ENCODE measurements around the gene PEPD. TPM values are rescaled to one million over a fixed set of nuclear protein-coding genes. Genes with fewer than 3 reads are reported as not detected.

The PEPD gene
- total RNA-seq, 2 donors from 2014 or later: 18.7 to 25.7 TPM

- Mint-ChIP-seq H3K27me3 (no peaks in the 10 kb centered on the region), H3K36me3 (no peaks in the 10 kb centered on the region), H3K9me3 (no peaks in the 10 kb centered on the region), H3K4me3 (no peak overlapping the region), H3K4me1 (ENCODE audit: low read depth in 2 of 2) (peaks cover 0 to 2% of the 10 kb centered on the region in 2 donors), H3K27ac (no peak overlapping the region)
- DNase-seq (ENCODE audit: low spot score) (no peak), ATAC-seq (no peak)
These were observed 112.8 kb downstream of the PEPD start for GRCh38 chr19:33408538-33409434.

DNA sequence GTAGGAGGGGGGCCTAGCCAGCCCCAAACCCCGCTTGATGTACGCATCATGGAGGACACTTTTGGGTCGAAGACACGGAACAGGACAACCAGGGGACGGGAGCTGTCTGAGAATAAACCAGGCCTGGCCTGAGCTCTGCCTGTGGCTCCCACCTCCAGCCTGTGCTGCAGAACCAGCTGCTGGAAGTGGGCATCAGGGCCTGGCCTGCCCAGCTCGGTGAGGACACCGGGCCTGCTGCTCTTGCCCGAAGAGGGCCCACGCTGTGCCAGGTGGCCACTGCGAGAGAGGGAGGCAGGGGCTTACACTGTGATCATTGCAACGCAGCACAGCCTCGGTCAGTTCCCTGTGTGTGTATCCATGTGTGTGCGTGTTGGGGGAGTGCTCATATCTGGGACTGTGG is 113.5 kb downstream of the PEPD start:
- Mint-ChIP-seq H3K27me3 (no peaks in the 10 kb centered on the region), H3K4me1 (ENCODE audit: low read depth in 2 of 2) (peaks cover 0 to 2% of the 10 kb centered on the region in 2 donors), H3K4me3 (no peak overlapping the region), H3K27ac (no peak overlapping the region), H3K9me3 (no peaks in the 10 kb centered on the region), H3K36me3 (no peaks in the 10 kb centered on the region)
- ATAC-seq (peak in 1 of 2 donors; percentile 2), DNase-seq (ENCODE audit: low spot score) (no peak)

DNA sequence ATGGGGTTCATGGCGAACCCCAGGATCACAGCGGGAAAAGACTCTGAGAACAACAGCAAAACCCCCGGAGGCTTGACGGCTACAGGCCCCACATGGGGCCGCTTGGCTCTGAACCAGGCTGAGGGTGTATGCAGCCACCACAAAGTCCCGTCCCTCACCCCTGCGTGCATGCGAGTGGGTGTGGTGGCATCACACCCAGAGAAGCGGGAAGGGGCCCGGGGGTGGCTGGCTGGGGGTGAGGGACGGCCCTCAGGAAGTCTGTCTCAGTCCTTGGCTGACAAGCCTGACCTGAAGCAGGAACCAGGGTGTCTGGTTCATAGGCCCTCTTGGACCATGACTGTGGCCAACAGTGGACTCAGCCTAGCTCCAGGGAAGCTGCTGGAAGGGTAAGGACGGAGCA is 113.9 kb downstream of the PEPD start:
- DNase-seq (ENCODE audit: low spot score) (no peak), ATAC-seq (peak in 1 of 2 donors; percentile 4)
- no peaks in the 10 kb centered on the region for H3K27me3 Mint-ChIP-seq
- H3K4me1 Mint-ChIP-seq (ENCODE audit: low read depth in 2 of 2): no peaks in the 10 kb centered on the region
- H3K36me3 Mint-ChIP-seq: no peaks in the 10 kb centered on the region
- H3K9me3 Mint-ChIP-seq: no peaks in the 10 kb centered on the region
- H3K27ac Mint-ChIP-seq: no peak overlapping the region
- no peak overlapping the region for H3K4me3 Mint-ChIP-seq

GRCh38 chr19:33407140-33407551 is 114.4 kb downstream of the PEPD start:
- no peak for ATAC-seq

DNA sequence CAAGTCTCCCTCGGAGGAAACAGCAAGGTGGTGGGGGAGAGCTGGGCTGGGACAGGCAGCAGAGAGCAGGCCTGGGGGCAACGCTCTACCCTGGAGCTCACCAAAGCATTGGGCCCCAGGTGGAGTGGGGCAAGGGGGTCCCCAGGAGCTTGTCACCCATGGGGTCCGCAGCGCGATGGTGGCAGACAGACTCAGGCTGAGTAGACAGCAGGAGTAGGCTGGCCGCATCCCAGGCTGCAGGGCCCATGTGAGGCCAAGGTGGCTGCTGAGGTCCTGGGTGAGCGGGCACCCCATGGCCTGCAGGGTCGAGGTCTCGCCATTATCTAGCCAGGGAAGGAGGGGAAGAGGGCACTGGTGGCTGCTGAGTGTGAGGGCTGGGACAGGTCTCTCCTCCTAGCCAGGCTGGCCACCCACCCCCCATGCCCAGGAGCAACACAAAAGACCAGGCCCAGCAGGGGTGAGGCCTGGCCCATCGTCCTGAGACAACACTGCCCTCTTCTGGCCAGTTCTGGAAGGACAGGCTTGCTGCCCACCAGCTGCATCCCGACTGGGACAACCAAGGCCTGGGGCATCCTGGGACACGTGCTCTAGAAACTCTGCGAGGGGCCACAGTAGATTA is 115.0 kb downstream of the PEPD start:
- no peaks in the 10 kb centered on the region for H3K9me3 Mint-ChIP-seq
- ATAC-seq (peak; percentile 70), DNase-seq (ENCODE audit: low spot score) (no peak)
- H3K4me1 Mint-ChIP-seq (ENCODE audit: low read depth in 2 of 2): no peaks in the 10 kb centered on the region
- H3K27ac Mint-ChIP-seq: no peak overlapping the region
- H3K27me3 Mint-ChIP-seq: no peaks in the 10 kb centered on the region
- H3K36me3 Mint-ChIP-seq: no peaks in the 10 kb centered on the region
- no peak overlapping the region for H3K4me3 Mint-ChIP-seq

More at GRCh38 chr19:33407140-33407551, 114.4 kb downstream of the PEPD start:
- Mint-ChIP-seq H3K9me3 (no peaks in the 10 kb centered on the region), H3K27ac (no peak overlapping the region), H3K4me1 (ENCODE audit: low read depth in 2 of 2) (no peaks in the 10 kb centered on the region), H3K36me3 (no peaks in the 10 kb centered on the region), H3K27me3 (no peaks in the 10 kb centered on the region), H3K4me3 (no peak overlapping the region)
- no peak for DNase-seq (ENCODE audit: low spot score)

- Mint-ChIP-seq H3K27ac (no peak overlapping the region), H3K27me3 (no peaks in the 10 kb centered on the region), H3K9me3 (no peaks in the 10 kb centered on the region), H3K4me1 (ENCODE audit: low read depth in 2 of 2) (no peaks in the 10 kb centered on the region), H3K4me3 (no peak overlapping the region), H3K36me3 (no peaks in the 10 kb centered on the region)
- no peak for DNase-seq (ENCODE audit: low spot score)
- ATAC-seq: no peak
These were observed 115.8 kb downstream of the PEPD start for GRCh38 chr19:33405553-33406461.

GRCh38 chr19:33405254-33405552 is 116.4 kb downstream of the PEPD start:
- Mint-ChIP-seq H3K4me3 (no peak overlapping the region), H3K27ac (no peak overlapping the region), H3K9me3 (no peaks in the 10 kb centered on the region), H3K36me3 (no peaks in the 10 kb centered on the region), H3K4me1 (ENCODE audit: low read depth in 2 of 2) (no peaks in the 10 kb centered on the region), H3K27me3 (no peaks in the 10 kb centered on the region)
- DNase-seq (ENCODE audit: low spot score): no peak
- no peak for ATAC-seq

- no peaks in the 10 kb centered on the region for H3K4me1 Mint-ChIP-seq (ENCODE audit: low read depth in 2 of 2)
- H3K36me3 Mint-ChIP-seq: no peaks in the 10 kb centered on the region
- no peaks in the 10 kb centered on the region for H3K9me3 Mint-ChIP-seq
- no peak for ATAC-seq
- DNase-seq (ENCODE audit: low spot score): no peak
- no peaks in the 10 kb centered on the region for H3K27me3 Mint-ChIP-seq
- no peak overlapping the region for H3K27ac Mint-ChIP-seq
- H3K4me3 Mint-ChIP-seq: no peak overlapping the region
These were observed 116.9 kb downstream of the PEPD start for GRCh38 chr19:33404506-33405253.

- ATAC-seq (no peak), DNase-seq (ENCODE audit: low spot score) (no peak)
- no peaks in the 10 kb centered on the region for H3K36me3 Mint-ChIP-seq
- H3K4me1 Mint-ChIP-seq (ENCODE audit: low read depth in 2 of 2): no peaks in the 10 kb centered on the region
- no peak overlapping the region for H3K4me3 Mint-ChIP-seq
- H3K27me3 Mint-ChIP-seq: no peaks in the 10 kb centered on the region
- H3K27ac Mint-ChIP-seq: no peak overlapping the region
- no peaks in the 10 kb centered on the region for H3K9me3 Mint-ChIP-seq
These were observed 117.7 kb downstream of the PEPD start for GRCh38 chr19:33403973-33404304.

- no peaks in the 10 kb centered on the region for H3K9me3 Mint-ChIP-seq
- no peaks in the 10 kb centered on the region for H3K27me3 Mint-ChIP-seq
- H3K4me1 Mint-ChIP-seq (ENCODE audit: low read depth in 2 of 2): no peaks in the 10 kb centered on the region
- H3K4me3 Mint-ChIP-seq: no peak overlapping the region
- DNase-seq (ENCODE audit: low spot score) (no peak), ATAC-seq (no peak)
- no peaks in the 10 kb centered on the region for H3K36me3 Mint-ChIP-seq
- no peak overlapping the region for H3K27ac Mint-ChIP-seq
These were observed 118.2 kb downstream of the PEPD start for GRCh38 chr19:33403221-33403972.

GRCh38 chr19:33402421-33403220 is 119.0 kb downstream of the PEPD start:
- ATAC-seq: no peak
- Mint-ChIP-seq H3K4me1 (ENCODE audit: low read depth in 2 of 2) (no peaks in the 10 kb centered on the region), H3K27me3 (no peaks in the 10 kb centered on the region), H3K36me3 (no peaks in the 10 kb centered on the region), H3K4me3 (no peak overlapping the region), H3K27ac (no peak overlapping the region), H3K9me3 (no peaks in the 10 kb centered on the region)
- no peak for DNase-seq (ENCODE audit: low spot score)

- no peaks in the 10 kb centered on the region for H3K4me1 Mint-ChIP-seq (ENCODE audit: low read depth in 2 of 2)
- ATAC-seq (no peak), DNase-seq (ENCODE audit: low spot score) (no peak)
- no peaks in the 10 kb centered on the region for H3K9me3 Mint-ChIP-seq
- no peak overlapping the region for H3K4me3 Mint-ChIP-seq
- no peak overlapping the region for H3K27ac Mint-ChIP-seq
- H3K27me3 Mint-ChIP-seq: no peaks in the 10 kb centered on the region
- H3K36me3 Mint-ChIP-seq: no peaks in the 10 kb centered on the region
These were observed 119.7 kb downstream of the PEPD start for GRCh38 chr19:33401683-33402420.
